Lower leg skin (tissue), 3 donors: ENCODE measurements around the gene LNX1.

Experiments
- CTCF ChIP-seq, 3 donors: fragments of 450-650 bp; IDR thresholded peaks; one replicate each; pipeline ENCODE4 v1.5.1; 2016; ENCODE audit warnings: antibody characterized with exemption in 3 of 3, mild to moderate bottlenecking in 3 of 3, moderate library complexity in 2 of 3
- POLR2A ChIP-seq, 2 donors: fragments of 450-650 bp; IDR thresholded peaks; one replicate each; pipeline ENCODE4 v1.6.1; 2016 to 2017; ENCODE audit warnings: antibody characterized with exemption in 2 of 2, mild to moderate bottlenecking in 1 of 2, moderate library complexity in 1 of 2

- TF ChIP-seq POLR2A (IDR thresholded peaks at IDR 0.05) (no peak), CTCF (IDR thresholded peaks at IDR 0.05) (no peak)
These were observed 109.7 kb downstream of the LNX1 start for GRCh38 chr4:53481586-53481985.
